Measurements from ENCODE around the gene ZNF646.

ZNF646 gene

GRCh38 chr16:31073970-31074813 is at the start of gene ZNF646, which contains the start of gene ZNF668:
Gene ZNF646 (plus strand): TSS chr16:31074422. CDS start chr16:31076325, 1,903 bp downstream.
Gene ZNF668 (minus strand): TSS chr16:31074240. CDS start chr16:31064459, 9,781 bp downstream.
- TF ChIP-seq CTCF (IDR thresholded peaks at IDR 0.05; ENCODE audit: extremely low read depth, missing control alignments), result no peak
- peak; percentile 97 for DNase-seq (ENCODE audit: low spot score)

- no peak for DNase-seq (ENCODE audit: low spot score)
- TF ChIP-seq CTCF (IDR thresholded peaks at IDR 0.05; ENCODE audit: extremely low read depth, missing control alignments), result no peak
These were observed 48.9 kb upstream of the ZNF646 start for GRCh38 chr16:31025339-31025738.

GRCh38 chr16:31029272-31029671 is 45.0 kb upstream of the ZNF646 start:
- no peak for TF ChIP-seq CTCF (IDR thresholded peaks at IDR 0.05; ENCODE audit: extremely low read depth, missing control alignments)
- DNase-seq (ENCODE audit: low spot score), result no peak

GRCh38 chr16:31031276-31031675 is 42.9 kb upstream of the ZNF646 start:
- DNase-seq (ENCODE audit: low spot score), result no peak
- TF ChIP-seq CTCF (IDR thresholded peaks at IDR 0.05; ENCODE audit: extremely low read depth, missing control alignments), result no peak

GRCh38 chr16:31032736-31033708 is 41.2 kb upstream of the ZNF646 start, which contains the start of gene STX4:
Gene STX4 (plus strand): TSS chr16:31033558. CDS start chr16:31033806, 248 bp downstream.
- peak; percentile 96 for DNase-seq (ENCODE audit: low spot score)
- TF ChIP-seq CTCF (IDR thresholded peaks at IDR 0.05; ENCODE audit: extremely low read depth, missing control alignments), result no peak

- no peak for TF ChIP-seq CTCF (IDR thresholded peaks at IDR 0.05; ENCODE audit: extremely low read depth, missing control alignments)
- DNase-seq (ENCODE audit: low spot score), result peak; percentile 95
These were observed 40.3 kb upstream of the ZNF646 start for GRCh38 chr16:31033709-31034492.

All from GM20000 (cell line).